Measurements from ENCODE around the gene AADACL3. TPM values are rescaled to one million over a fixed set of nuclear protein-coding genes. Genes with fewer than 3 reads are reported as not detected.

AADACL3 gene
- total RNA-seq, 6 experiments from 2014 or later: not detected

DNA sequence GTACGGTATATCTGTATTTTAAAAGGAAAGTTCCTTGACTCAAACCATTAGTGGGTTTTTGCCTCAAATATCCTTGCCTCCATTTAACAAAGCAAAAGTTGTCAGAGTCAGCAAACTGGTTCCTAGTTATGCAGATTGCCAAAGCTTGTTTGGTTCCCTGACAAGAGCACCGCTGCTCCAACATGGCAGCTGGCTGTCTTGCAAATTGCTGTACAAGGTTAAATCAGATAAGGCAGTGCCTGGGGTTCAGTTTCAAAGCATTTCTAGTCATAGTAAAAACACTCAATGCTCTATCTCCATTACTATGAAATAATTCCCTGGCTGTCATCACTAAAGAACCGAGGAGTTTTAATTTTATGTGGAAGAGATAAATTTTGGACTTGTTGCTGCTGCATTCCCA is 18.7 kb downstream of the AADACL3 start:
- Histone ChIP-seq H3K27me3 (no peaks in the 10 kb centered on the region), H3K9me3 (no peaks in the 10 kb centered on the region), H3K36me3 (no peaks in the 10 kb centered on the region), H3K4me1 (no peaks in the 10 kb centered on the region), H3K4me3 (no peak overlapping the region), H3K27ac (no peak overlapping the region)
- TF ChIP-seq CTCF (IDR thresholded peaks at IDR 0.05) (no peak), POLR2A (IDR thresholded peaks at IDR 0.05) (no peak)
- ATAC-seq (no peak), DNase-seq (no peak)
- 69% methylated on average over 3 of the region's 3 CpGs for WGBS (ENCODE audit: insufficient coverage, low coverage, low lambda C conversion rate, missing lambda C conversion rate)
- intact Hi-C loops (cut with DNase I): no loop called here

DNA sequence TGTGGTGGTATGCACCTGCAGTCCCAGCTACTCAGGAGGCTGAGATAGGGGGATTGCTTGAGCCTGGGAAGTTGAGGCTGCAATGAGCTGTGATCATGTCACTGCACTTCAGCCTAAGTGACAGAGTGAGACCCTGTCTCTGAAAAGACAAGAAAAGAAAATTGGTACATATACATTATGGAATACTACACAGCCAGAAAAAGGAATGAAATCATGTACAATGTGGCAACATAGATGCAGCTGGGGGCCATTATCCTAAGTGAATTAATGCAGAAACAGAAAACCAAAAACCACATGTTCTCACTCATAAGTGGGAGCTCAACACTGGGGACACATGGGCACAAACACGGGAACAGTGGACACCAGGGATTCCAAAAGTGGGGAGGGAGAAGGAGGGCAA is 23.0 kb downstream of the AADACL3 start:
- no peaks in the 10 kb centered on the region for H3K4me1 ChIP-seq
- intact Hi-C loops (cut with DNase I): no loop called here
- no peak overlapping the region for H3K4me3 ChIP-seq
- no peaks in the 10 kb centered on the region for H3K27me3 ChIP-seq
- no peaks in the 10 kb centered on the region for H3K9me3 ChIP-seq
- ATAC-seq (no peak), DNase-seq (no peak)
- 83% methylated on average over 1 of the region's 1 CpG for WGBS (ENCODE audit: insufficient coverage, low coverage, low lambda C conversion rate, missing lambda C conversion rate)
- no peak for TF ChIP-seq CTCF (IDR thresholded peaks at IDR 0.05)
- no peak for TF ChIP-seq POLR2A (IDR thresholded peaks at IDR 0.05)
- H3K27ac ChIP-seq: no peak overlapping the region
- H3K36me3 ChIP-seq: no peaks in the 10 kb centered on the region

- H3K4me3 ChIP-seq: no peak overlapping the region
- H3K9me3 ChIP-seq: no peaks in the 10 kb centered on the region
- no peak overlapping the region for H3K27ac ChIP-seq
- no peaks in the 10 kb centered on the region for H3K36me3 ChIP-seq
- WGBS (ENCODE audit: insufficient coverage, low coverage, low lambda C conversion rate, missing lambda C conversion rate): 33% methylated on average over 5 of the region's 5 CpGs
- H3K27me3 ChIP-seq: no peaks in the 10 kb centered on the region
- no peak for TF ChIP-seq CTCF (IDR thresholded peaks at IDR 0.05)
- H3K4me1 ChIP-seq: no peaks in the 10 kb centered on the region
- intact Hi-C loops (cut with DNase I): no loop called here
- ATAC-seq (no peak), DNase-seq (no peak)
Observed at GRCh38 chr1:12739613-12740012, 23.7 kb downstream of the AADACL3 start.

GRCh38 chr1:12741946-12742345 is 26.0 kb downstream of the AADACL3 start:
- intact Hi-C loops (cut with DNase I): no loop called here
- Histone ChIP-seq H3K27ac (no peak overlapping the region), H3K27me3 (no peaks in the 10 kb centered on the region), H3K4me1 (no peaks in the 10 kb centered on the region), H3K36me3 (no peaks in the 10 kb centered on the region), H3K4me3 (no peak overlapping the region), H3K9me3 (no peaks in the 10 kb centered on the region)
- no peak for ATAC-seq
- DNase-seq: no peak
- 17% methylated on average over 2 of the region's 3 CpGs for WGBS (ENCODE audit: insufficient coverage, low coverage, low lambda C conversion rate, missing lambda C conversion rate)
- TF ChIP-seq CTCF (IDR thresholded peaks at IDR 0.05) (no peak), POLR2A (IDR thresholded peaks at IDR 0.05) (no peak)
